Measurements from ENCODE around the gene GSPT1. TPM values are rescaled to one million over a fixed set of nuclear protein-coding genes. Genes with fewer than 3 reads are reported as not detected.

The GSPT1 gene
- total RNA-seq, 1 experiment from 2014 or later: 199 TPM

DNA sequence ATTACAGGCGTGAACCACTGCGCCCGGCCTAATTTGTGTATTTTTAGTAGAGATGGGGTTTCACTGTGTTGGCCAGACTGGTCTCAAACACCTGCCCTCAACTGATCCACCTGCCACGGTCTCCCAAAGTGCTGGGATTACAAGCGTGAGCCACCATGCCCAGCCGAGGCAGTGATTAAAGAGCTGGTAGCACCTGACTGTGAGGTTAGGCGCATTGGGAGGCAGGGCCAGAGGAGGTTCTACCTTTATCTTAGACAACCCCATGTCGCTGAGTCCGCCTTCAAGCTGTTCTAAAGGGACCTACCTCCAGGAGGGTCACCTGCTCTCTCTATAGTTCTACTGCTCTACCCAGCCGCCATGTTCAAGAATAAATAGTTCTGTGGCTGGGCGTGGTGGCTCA, 72.5 kb downstream of the GSPT1 start:
- BruUV-seq (replicated peaks): no TSS peak
- Mint-ChIP-seq H3K27ac (ENCODE audit: low read depth, unreplicated experiment) (no peak overlapping the region), H3K36me3 (ENCODE audit: insufficient read depth, unreplicated experiment) (peaks cover 99% of the 10 kb centered on the region), H3K27me3 (ENCODE audit: insufficient read depth, unreplicated experiment) (no peaks in the 10 kb centered on the region), H3K4me3 (ENCODE audit: unreplicated experiment) (no peak overlapping the region), H3K9me3 (ENCODE audit: unreplicated experiment) (no peaks in the 10 kb centered on the region), H3K4me1 (ENCODE audit: insufficient read depth, unreplicated experiment) (peaks cover under 1% of the 10 kb centered on the region)
- TF ChIP-seq, protein P1, sequence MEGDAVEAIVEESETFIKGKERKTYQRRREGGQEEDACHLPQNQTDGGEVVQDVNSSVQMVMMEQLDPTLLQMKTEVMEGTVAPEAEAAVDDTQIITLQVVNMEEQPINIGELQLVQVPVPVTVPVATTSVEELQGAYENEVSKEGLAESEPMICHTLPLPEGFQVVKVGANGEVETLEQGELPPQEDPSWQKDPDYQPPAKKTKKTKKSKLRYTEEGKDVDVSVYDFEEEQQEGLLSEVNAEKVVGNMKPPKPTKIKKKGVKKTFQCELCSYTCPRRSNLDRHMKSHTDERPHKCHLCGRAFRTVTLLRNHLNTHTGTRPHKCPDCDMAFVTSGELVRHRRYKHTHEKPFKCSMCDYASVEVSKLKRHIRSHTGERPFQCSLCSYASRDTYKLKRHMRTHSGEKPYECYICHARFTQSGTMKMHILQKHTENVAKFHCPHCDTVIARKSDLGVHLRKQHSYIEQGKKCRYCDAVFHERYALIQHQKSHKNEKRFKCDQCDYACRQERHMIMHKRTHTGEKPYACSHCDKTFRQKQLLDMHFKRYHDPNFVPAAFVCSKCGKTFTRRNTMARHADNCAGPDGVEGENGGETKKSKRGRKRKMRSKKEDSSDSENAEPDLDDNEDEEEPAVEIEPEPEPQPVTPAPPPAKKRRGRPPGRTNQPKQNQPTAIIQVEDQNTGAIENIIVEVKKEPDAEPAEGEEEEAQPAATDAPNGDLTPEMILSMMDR (IDR thresholded peaks at IDR 0.05; ENCODE audit: unreplicated experiment): no peak
- intact Hi-C loops (cut with micrococcal nuclease): no loop called here
- DNase-seq (ENCODE audit: unreplicated experiment): no peak
- ChIA-PET POLR2A (interaction anchor here (1.5 kb wide), 1 partner anchor 8 kb away, joined by 5 read pairs; the partner anchor contains the start of gene RSL1D1), CTCF (interaction anchor here (0.7 kb wide), 1 partner anchor 106 kb away, joined by 3 read pairs; no protein-coding TSS in a partner anchor)

DNA sequence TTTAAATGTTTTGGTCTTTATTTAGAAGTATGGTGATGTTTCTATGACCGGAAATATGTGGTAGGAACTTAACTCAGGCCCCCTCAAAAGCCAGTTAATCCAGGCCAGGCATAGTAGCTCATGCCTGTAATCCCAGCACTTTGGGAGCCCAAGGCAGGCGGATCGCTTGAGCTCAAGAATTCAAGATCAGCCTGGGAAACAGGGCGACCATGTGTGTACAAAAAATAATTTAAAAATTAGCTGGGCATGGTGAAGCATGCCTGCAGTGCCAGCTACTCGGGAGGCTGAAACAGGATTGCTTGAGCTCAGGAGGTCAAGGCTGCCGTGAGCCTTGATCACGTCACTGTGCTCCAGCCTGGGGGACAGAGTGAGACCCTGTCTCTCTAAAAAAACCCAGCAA, 74.7 kb downstream of the GSPT1 start:
- Mint-ChIP-seq H3K27ac (ENCODE audit: low read depth, unreplicated experiment) (no peak overlapping the region), H3K36me3 (ENCODE audit: insufficient read depth, unreplicated experiment) (peaks cover 99% of the 10 kb centered on the region), H3K27me3 (ENCODE audit: insufficient read depth, unreplicated experiment) (no peaks in the 10 kb centered on the region), H3K4me3 (ENCODE audit: unreplicated experiment) (no peak overlapping the region), H3K4me1 (ENCODE audit: insufficient read depth, unreplicated experiment) (peaks cover 10% of the 10 kb centered on the region), H3K9me3 (ENCODE audit: unreplicated experiment) (no peaks in the 10 kb centered on the region)
- TF ChIP-seq, protein P1 (IDR thresholded peaks at IDR 0.05; ENCODE audit: unreplicated experiment): no peak
- DNase-seq (ENCODE audit: unreplicated experiment): no peak
- ChIA-PET CTCF (interaction anchor here (1.1 kb wide), 1 partner anchor 43 kb away, joined by 4 read pairs; no protein-coding TSS in a partner anchor), POLR2A (interaction anchor here (1.0 to 7.6 kb wide), 5 partner anchors 9 to 98 kb away, joined by 3 to 72 read pairs (median 3); partner anchors contain the start of genes RSL1D1, TXNDC11 and ZC3H7A)
- BruUV-seq (replicated peaks): no TSS peak
- intact Hi-C loops (cut with micrococcal nuclease): no loop called here

DNA sequence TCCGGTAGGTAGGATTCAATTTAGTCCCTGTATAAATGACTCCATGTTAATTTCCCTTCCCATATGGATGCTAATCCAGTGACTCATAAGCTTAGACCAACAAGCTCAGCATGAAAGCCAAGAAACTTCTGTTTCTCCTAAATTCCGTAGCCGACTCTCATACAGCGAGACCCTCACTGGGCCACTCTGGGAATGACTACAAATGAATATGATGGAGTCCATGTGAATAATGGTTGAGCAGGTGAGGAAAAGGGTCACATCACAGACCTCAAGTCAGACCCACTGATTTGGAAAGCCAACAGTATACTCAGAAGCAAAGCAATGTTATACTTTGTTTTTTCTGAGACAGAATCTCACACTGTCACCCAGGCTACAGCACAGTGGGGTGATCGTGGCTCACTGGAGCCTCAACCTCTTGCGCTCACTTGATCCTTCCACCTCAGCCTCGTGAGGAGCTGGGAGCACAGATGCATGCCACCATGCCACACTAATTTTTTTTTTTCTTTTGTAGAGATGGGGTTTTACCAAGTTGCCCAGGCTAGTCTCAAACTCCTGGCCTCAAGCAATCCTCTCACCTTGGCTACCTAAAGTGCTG, 79.0 kb downstream of the GSPT1 start:
- POLR2A ChIA-PET: interaction anchor here (1.2 to 7.6 kb wide), 7 partner anchors 9 to 95 kb away, joined by 4 to 72 read pairs (median 10); partner anchors contain the start of genes RSL1D1, TXNDC11 and ZC3H7A

More for the DNA sequence above, 79.0 kb downstream of the GSPT1 start:
- CTCF ChIA-PET: interaction anchor here (3.1 kb wide), 1 partner anchor 11 kb away, joined by 15 read pairs; no protein-coding TSS in a partner anchor
- TF ChIP-seq, protein P1 (IDR thresholded peaks at IDR 0.05; ENCODE audit: unreplicated experiment): no peak
- peaks cover 19% of the 10 kb centered on the region for H3K4me1 Mint-ChIP-seq (ENCODE audit: insufficient read depth, unreplicated experiment)
- no peaks in the 10 kb centered on the region for H3K9me3 Mint-ChIP-seq (ENCODE audit: unreplicated experiment)
- H3K27ac Mint-ChIP-seq (ENCODE audit: low read depth, unreplicated experiment): peak overlapping the region; percentile 62
- no TSS peak for BruUV-seq (replicated peaks)
- H3K4me3 Mint-ChIP-seq (ENCODE audit: unreplicated experiment): peak overlapping the region; percentile 36
- H3K36me3 Mint-ChIP-seq (ENCODE audit: insufficient read depth, unreplicated experiment): peaks cover 77% of the 10 kb centered on the region
- peak; percentile 60 for DNase-seq (ENCODE audit: unreplicated experiment)
- intact Hi-C loops (cut with micrococcal nuclease): no loop called here
- H3K27me3 Mint-ChIP-seq (ENCODE audit: insufficient read depth, unreplicated experiment): no peaks in the 10 kb centered on the region
